ENCODE results near the gene ABR. TPM values are rescaled to one million over a fixed set of nuclear protein-coding genes. Genes with fewer than 3 reads are reported as not detected.
"Not testable (repeated sequence)": the region's sequence is repeated elsewhere in the genome, so short reads cannot be mapped to it uniquely, and the experiment has no call there.

The ABR gene
- total RNA-seq, 1 donor from 2014 or later = 110 TPM

- no peak for DNase-seq (ENCODE audit: extremely low spot score, unreplicated experiment)
- no peaks in the 10 kb centered on the region for H3K27me3 Mint-ChIP-seq (ENCODE audit: unreplicated experiment)
- no peaks in the 10 kb centered on the region for H3K9me3 Mint-ChIP-seq (ENCODE audit: unreplicated experiment)
- TF ChIP-seq CTCF (IDR thresholded peaks at IDR 0.05) = no peak
- peaks cover 57% of the 10 kb centered on the region for H3K4me1 Mint-ChIP-seq (ENCODE audit: unreplicated experiment)
- H3K36me3 Mint-ChIP-seq (ENCODE audit: unreplicated experiment) = peaks cover 4% of the 10 kb centered on the region
- H3K4me3 Mint-ChIP-seq (ENCODE audit: unreplicated experiment) = peak overlapping the region; percentile 94
- peak overlapping the region; percentile 91 for H3K27ac Mint-ChIP-seq (ENCODE audit: unreplicated experiment)
Observed at GRCh38 chr17:976312-976711, 203.5 kb downstream of the ABR start.

GRCh38 chr17:975371-975915 is 204.3 kb downstream of the ABR start:
- no peaks in the 10 kb centered on the region for H3K9me3 Mint-ChIP-seq (ENCODE audit: unreplicated experiment)
- DNase-seq (ENCODE audit: extremely low spot score, unreplicated experiment) = no peak
- H3K4me1 Mint-ChIP-seq (ENCODE audit: unreplicated experiment) = peaks cover 56% of the 10 kb centered on the region
- H3K27ac Mint-ChIP-seq (ENCODE audit: unreplicated experiment) = peak overlapping the region; percentile 91
- H3K27me3 Mint-ChIP-seq (ENCODE audit: unreplicated experiment) = no peaks in the 10 kb centered on the region
- TF ChIP-seq CTCF (IDR thresholded peaks at IDR 0.05) = no peak
- H3K4me3 Mint-ChIP-seq (ENCODE audit: unreplicated experiment) = peak overlapping the region; percentile 94
- peaks cover 4% of the 10 kb centered on the region for H3K36me3 Mint-ChIP-seq (ENCODE audit: unreplicated experiment)

GRCh38 chr17:974778-975177 is 205.0 kb downstream of the ABR start:
- not testable (repeated sequence) for H3K4me3 Mint-ChIP-seq (ENCODE audit: unreplicated experiment); H3K36me3 Mint-ChIP-seq (ENCODE audit: unreplicated experiment); DNase-seq (ENCODE audit: extremely low spot score, unreplicated experiment); H3K9me3 Mint-ChIP-seq (ENCODE audit: unreplicated experiment); H3K27me3 Mint-ChIP-seq (ENCODE audit: unreplicated experiment)
- H3K4me1 Mint-ChIP-seq (ENCODE audit: unreplicated experiment) = peaks cover 62% of the 10 kb centered on the region
- H3K27ac Mint-ChIP-seq (ENCODE audit: unreplicated experiment) = peak overlapping the region; percentile 91

GRCh38 chr17:973053-973452 is 206.7 kb downstream of the ABR start:
- no peak for TF ChIP-seq CTCF (IDR thresholded peaks at IDR 0.05)
- Mint-ChIP-seq H3K4me1 (ENCODE audit: unreplicated experiment) (peaks cover 78% of the 10 kb centered on the region), H3K9me3 (ENCODE audit: unreplicated experiment) (no peaks in the 10 kb centered on the region), H3K27ac (ENCODE audit: unreplicated experiment) (peak overlapping the region; percentile 19), H3K27me3 (ENCODE audit: unreplicated experiment) (no peaks in the 10 kb centered on the region), H3K4me3 (ENCODE audit: unreplicated experiment) (no peak overlapping the region), H3K36me3 (ENCODE audit: unreplicated experiment) (peaks cover 7% of the 10 kb centered on the region)
- no peak for DNase-seq (ENCODE audit: extremely low spot score, unreplicated experiment)

- not testable (repeated sequence) for H3K27ac Mint-ChIP-seq (ENCODE audit: unreplicated experiment); DNase-seq (ENCODE audit: extremely low spot score, unreplicated experiment); H3K4me3 Mint-ChIP-seq (ENCODE audit: unreplicated experiment); H3K27me3 Mint-ChIP-seq (ENCODE audit: unreplicated experiment); H3K9me3 Mint-ChIP-seq (ENCODE audit: unreplicated experiment)
- peaks cover 75% of the 10 kb centered on the region for H3K4me1 Mint-ChIP-seq (ENCODE audit: unreplicated experiment)
- peaks cover 11% of the 10 kb centered on the region for H3K36me3 Mint-ChIP-seq (ENCODE audit: unreplicated experiment)
Observed at GRCh38 chr17:971861-972260, 207.9 kb downstream of the ABR start.

- H3K4me1 Mint-ChIP-seq (ENCODE audit: unreplicated experiment) = peaks cover 67% of the 10 kb centered on the region
- DNase-seq (ENCODE audit: extremely low spot score, unreplicated experiment) = no peak
- peak overlapping the region; percentile 65 for H3K4me3 Mint-ChIP-seq (ENCODE audit: unreplicated experiment)
- H3K27me3 Mint-ChIP-seq (ENCODE audit: unreplicated experiment) = no peaks in the 10 kb centered on the region
- H3K9me3 Mint-ChIP-seq (ENCODE audit: unreplicated experiment) = no peaks in the 10 kb centered on the region
- peaks cover 11% of the 10 kb centered on the region for H3K36me3 Mint-ChIP-seq (ENCODE audit: unreplicated experiment)
- TF ChIP-seq CTCF (IDR thresholded peaks at IDR 0.05) = no peak
- H3K27ac Mint-ChIP-seq (ENCODE audit: unreplicated experiment) = peak overlapping the region; percentile 89
Observed at GRCh38 chr17:970364-970763, 209.4 kb downstream of the ABR start.

All from osteocyte (in vitro differentiated cells).